Measurements from ENCODE around the gene REEP3.
"Not testable (repeated sequence)": the region's sequence is repeated elsewhere in the genome, so short reads cannot be mapped to it uniquely, and the experiment has no call there.

Gene REEP3

GRCh38 chr10:63553473-63553872, 32.3 kb downstream of the REEP3 start:
- no peak for DNase-seq

GRCh38 chr10:63554657-63555056, 33.5 kb downstream of the REEP3 start:
- no peak for DNase-seq

GRCh38 chr10:63555330-63555729, 34.1 kb downstream of the REEP3 start:
- no peak for DNase-seq

GRCh38 chr10:63558132-63558784, 37.1 kb downstream of the REEP3 start:
- no peak for DNase-seq

GRCh38 chr10:63561341-63561740, 40.1 kb downstream of the REEP3 start:
- no peak for DNase-seq

- no peak for DNase-seq
These were observed 41.2 kb downstream of the REEP3 start for GRCh38 chr10:63562391-63562790.

GRCh38 chr10:63562857-63563256, 41.7 kb downstream of the REEP3 start:
- no peak for DNase-seq

- DNase-seq: no peak
These were observed 42.4 kb downstream of the REEP3 start for GRCh38 chr10:63563623-63564022.

- not testable (repeated sequence) for DNase-seq
These were observed 43.5 kb downstream of the REEP3 start for GRCh38 chr10:63564731-63565130.

- no peak for DNase-seq
These were observed 52.0 kb downstream of the REEP3 start for GRCh38 chr10:63573068-63573697.

GRCh38 chr10:63574011-63574410, 52.8 kb downstream of the REEP3 start:
- no peak for DNase-seq

- DNase-seq: no peak
These were observed 55.3 kb downstream of the REEP3 start for GRCh38 chr10:63576501-63576900.

- no peak for DNase-seq
These were observed 57.3 kb downstream of the REEP3 start for GRCh38 chr10:63578501-63578900.

GRCh38 chr10:63579371-63580014, 58.3 kb downstream of the REEP3 start:
- DNase-seq: no peak

GRCh38 chr10:63582690-63583089, 61.5 kb downstream of the REEP3 start:
- no peak for DNase-seq

- no peak for DNase-seq
These were observed 62.2 kb downstream of the REEP3 start for GRCh38 chr10:63583397-63583796.

- no peak for DNase-seq
These were observed 62.9 kb downstream of the REEP3 start for GRCh38 chr10:63583909-63584724.

GRCh38 chr10:63584725-63585035, 63.5 kb downstream of the REEP3 start:
- DNase-seq: no peak

GRCh38 chr10:63585041-63585440, 63.8 kb downstream of the REEP3 start:
- DNase-seq: no peak

- DNase-seq: no peak
These were observed 64.8 kb downstream of the REEP3 start for GRCh38 chr10:63586043-63586442.

- DNase-seq: no peak
These were observed 66.0 kb downstream of the REEP3 start for GRCh38 chr10:63587191-63587590.

- DNase-seq: no peak
These were observed 67.4 kb downstream of the REEP3 start for GRCh38 chr10:63588436-63589167.
